GM12865 (cell line): ENCODE data around the gene RNF135.
A peak's percentile ranks its signal among the peaks of the same experiment; 100 is the strongest.
"Not testable (repeated sequence)": the region's sequence is repeated elsewhere in the genome, so short reads cannot be mapped to it uniquely, and the experiment has no call there.

Experiments used
- DNase-seq: peaks from one replicate; pipeline ENCODE4 v3.0.0; 2010; ENCODE audit warnings: low read depth
- H3K4me3 ChIP-seq: 2 replicates; pipeline ENCODE4 v1.5.1; 2011; ENCODE audit warnings: mild to moderate bottlenecking, low read depth, low read length, control low read depth
- TF ChIP-seq, protein P1 (sequence below): IDR thresholded peaks from 2 replicates; pipeline ENCODE4 v1.5.1; 2011; ENCODE audit warnings: low read length, control low read depth, low read depth, inconsistent platforms; ENCODE audit not compliant: insufficient read depth; ENCODE audit errors: missing control alignments

Gene RNF135

DNA sequence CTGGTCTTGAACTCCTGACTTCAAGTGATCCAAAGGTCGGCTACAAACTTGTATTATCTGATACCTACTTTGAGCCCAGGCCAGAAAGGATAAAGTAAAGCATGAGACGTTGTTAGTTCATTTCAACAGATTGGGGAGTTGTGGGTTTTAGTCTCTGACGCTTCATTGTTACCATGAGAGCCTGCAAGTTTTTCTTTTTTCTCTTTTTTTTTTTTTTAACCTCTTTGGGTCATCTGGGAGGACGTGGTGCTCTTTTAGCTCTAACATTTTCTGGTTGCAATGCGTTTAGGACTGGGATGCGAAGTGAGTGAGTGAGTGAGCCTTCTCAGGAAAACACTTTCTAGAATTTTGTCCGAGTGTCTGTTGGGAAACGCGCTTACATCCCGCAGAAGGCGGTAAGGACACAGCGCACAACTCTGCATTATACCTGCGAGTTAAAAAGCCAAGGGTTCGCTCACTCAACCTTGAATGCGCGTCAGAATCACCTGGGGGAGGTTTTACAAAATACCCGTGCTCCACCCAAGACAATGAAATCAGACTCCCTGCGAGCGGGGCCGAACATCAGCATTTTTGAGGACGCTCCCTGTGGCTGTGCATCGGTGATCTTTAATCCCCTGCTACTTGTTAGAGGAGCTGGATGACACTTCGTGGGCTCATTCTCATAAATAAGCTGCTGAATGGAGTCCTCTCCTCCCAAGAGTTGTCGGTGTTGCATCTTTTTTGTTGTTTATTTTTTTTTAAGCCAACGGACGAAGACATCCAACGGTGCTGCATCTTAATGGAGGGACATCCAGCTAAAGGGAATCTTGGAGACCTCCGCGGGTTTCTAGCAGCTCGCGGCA lies 629 bp upstream of the RNF135 start:
- peak; percentile 69 for DNase-seq
- TF ChIP-seq, protein P1, sequence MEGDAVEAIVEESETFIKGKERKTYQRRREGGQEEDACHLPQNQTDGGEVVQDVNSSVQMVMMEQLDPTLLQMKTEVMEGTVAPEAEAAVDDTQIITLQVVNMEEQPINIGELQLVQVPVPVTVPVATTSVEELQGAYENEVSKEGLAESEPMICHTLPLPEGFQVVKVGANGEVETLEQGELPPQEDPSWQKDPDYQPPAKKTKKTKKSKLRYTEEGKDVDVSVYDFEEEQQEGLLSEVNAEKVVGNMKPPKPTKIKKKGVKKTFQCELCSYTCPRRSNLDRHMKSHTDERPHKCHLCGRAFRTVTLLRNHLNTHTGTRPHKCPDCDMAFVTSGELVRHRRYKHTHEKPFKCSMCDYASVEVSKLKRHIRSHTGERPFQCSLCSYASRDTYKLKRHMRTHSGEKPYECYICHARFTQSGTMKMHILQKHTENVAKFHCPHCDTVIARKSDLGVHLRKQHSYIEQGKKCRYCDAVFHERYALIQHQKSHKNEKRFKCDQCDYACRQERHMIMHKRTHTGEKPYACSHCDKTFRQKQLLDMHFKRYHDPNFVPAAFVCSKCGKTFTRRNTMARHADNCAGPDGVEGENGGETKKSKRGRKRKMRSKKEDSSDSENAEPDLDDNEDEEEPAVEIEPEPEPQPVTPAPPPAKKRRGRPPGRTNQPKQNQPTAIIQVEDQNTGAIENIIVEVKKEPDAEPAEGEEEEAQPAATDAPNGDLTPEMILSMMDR, result no peak
- peak overlapping the region; percentile 79 for H3K4me3 ChIP-seq

- no peak for DNase-seq
- no peak overlapping the region for H3K4me3 ChIP-seq
- TF ChIP-seq, protein P1, result no peak
Measured at GRCh38 chr17:30975042-30975820, 4.4 kb downstream of the RNF135 start.

DNA sequence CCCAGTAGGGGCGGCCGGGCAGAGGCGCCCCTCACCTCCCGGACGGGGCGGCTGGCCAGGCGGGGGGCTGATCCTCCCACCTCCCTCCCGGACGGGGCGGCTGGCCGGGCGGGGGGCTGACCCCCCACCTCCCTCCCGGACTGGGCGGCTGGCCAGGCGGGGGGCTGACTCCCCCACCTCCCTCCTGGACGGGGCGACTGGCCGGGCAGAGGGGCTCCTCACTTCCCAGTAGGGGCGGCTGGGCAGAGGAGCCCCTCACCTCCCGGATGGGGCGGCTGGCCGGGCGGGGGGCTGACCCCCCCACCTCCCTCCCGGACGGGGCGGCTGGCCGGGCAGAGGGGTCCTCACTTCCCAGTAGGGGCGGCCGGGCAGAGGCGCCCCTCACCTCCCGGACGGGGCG lies 9.1 kb downstream of the RNF135 start:
- DNase-seq, H3K4me3 ChIP-seq: not testable (repeated sequence)

DNA sequence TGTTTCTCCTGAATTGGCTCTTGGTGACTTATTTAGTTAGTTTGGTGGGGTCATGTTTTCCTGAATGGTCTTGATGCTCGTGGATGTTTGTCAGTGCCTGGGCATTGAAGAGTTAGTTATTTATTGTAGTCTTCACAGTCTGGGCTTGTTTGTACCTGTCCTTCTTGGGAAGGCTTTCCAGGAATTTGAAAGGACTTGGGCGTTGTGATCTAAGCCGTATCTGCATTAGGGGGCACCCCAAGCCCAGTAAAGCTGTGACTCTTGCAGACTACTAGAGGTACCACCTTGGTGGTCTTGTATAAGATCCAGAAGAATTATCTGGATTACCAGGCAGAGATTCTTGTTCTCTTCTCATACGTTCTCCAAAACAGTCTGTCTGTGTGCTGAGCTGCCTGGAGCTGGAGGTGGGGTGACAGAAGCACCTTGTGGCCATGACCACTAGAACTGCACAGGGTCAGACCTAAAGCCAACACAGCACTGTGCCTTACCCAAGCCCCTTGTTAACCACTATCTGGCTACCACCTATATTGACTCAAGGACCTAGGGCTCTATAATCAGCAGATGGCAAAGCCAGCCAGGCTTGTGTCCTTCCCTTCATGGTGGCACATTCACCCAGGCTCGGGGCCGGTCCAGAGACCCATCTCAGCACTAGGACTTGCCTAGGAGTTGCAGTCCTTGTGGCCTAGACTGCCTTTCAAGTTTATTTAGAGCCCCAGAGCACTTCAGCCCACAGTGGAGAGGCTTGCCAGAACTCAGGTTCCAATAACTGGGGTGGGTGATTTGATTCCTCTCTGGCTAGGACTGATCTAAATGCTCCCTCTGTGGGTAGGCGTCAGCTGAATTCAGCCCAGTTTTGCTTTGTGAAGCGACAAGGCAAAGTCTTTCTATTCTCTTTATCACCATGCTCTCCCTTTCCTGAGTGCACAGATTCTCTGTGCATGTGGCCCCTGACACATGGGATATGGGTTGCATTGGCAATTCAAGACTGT lies 11.0 kb downstream of the RNF135 start:
- TF ChIP-seq, protein P1, result no peak
- no peak for DNase-seq
- no peak overlapping the region for H3K4me3 ChIP-seq

- no peak overlapping the region for H3K4me3 ChIP-seq
- no peak for DNase-seq
- TF ChIP-seq, protein P1, result no peak
Measured at GRCh38 chr17:30982855-30983254, 12.0 kb downstream of the RNF135 start.

DNA sequence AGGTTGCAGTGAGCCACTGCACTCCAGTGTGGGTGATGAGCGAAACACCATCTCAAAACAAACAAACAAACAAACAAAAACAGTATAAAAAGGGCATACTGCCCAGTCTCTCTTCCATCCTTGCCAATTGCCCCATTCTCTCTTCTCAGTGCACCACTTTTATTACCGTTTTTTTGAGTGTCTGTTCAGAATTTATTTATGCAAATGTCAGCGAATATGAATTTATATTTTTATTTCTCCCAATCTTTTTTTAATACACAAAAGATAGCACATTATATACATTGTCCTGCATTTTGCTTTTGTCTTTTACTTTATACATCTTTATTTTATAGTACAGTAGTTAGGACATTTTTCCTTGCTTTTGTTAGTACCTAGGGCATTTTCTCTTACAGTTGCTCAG lies 19.6 kb downstream of the RNF135 start:
- H3K4me3 ChIP-seq, result no peak overlapping the region
- TF ChIP-seq, protein P1, result no peak
- DNase-seq, result no peak
